H9 (cell line): ENCODE measurements around the gene PRKCD. TPM values are rescaled to one million over a fixed set of nuclear protein-coding genes. Genes with fewer than 3 reads are reported as not detected.

ENCODE experiments used
- DNase-seq: peaks from one replicate; pipeline ENCODE4 v3.0.0-alpha.2; 2017
- H2AFZ ChIP-seq: one replicate; pipeline ENCODE4 v1.6.1; 2013; ENCODE audit warnings: mild to moderate bottlenecking, low read length, control low read depth, moderate library complexity
- H2AK5ac ChIP-seq: 2 replicates; pipeline ENCODE4 v1.6.1; 2013; ENCODE audit warnings: low read length, control low read depth, mixed read lengths; ENCODE audit not compliant: insufficient read length
- H2BK120ac ChIP-seq: one replicate; pipeline ENCODE4 v1.6.1; 2013; ENCODE audit warnings: low read depth, mild to moderate bottlenecking, low read length, control low read depth, inconsistent platforms; ENCODE audit not compliant: poor library complexity, severe bottlenecking
- H2BK12ac ChIP-seq: 2 replicates; pipeline ENCODE4 v1.6.1; 2013; ENCODE audit warnings: low read length, control low read depth, mixed read lengths, low read depth; ENCODE audit not compliant: insufficient read length
- H2BK15ac ChIP-seq: 2 replicates; pipeline ENCODE4 v1.6.1; 2013; ENCODE audit warnings: low read depth, low read length, control low read depth
- H2BK20ac ChIP-seq: one replicate; pipeline ENCODE4 v1.6.1; 2013; ENCODE audit warnings: low read depth, mild to moderate bottlenecking, low read length, control low read depth, inconsistent platforms; ENCODE audit not compliant: poor library complexity, severe bottlenecking
- H2BK5ac ChIP-seq: 2 replicates; pipeline ENCODE4 v1.6.1; 2013; ENCODE audit warnings: low read length, control low read depth, mixed read lengths; ENCODE audit not compliant: insufficient read length
- H3K14ac ChIP-seq: 2 replicates; pipeline ENCODE4 v1.6.1; 2013; ENCODE audit warnings: low read length, control low read depth; ENCODE audit not compliant: insufficient read depth
- H3K18ac ChIP-seq: 2 replicates; pipeline ENCODE4 v1.6.1; 2013; ENCODE audit warnings: low read depth, mild to moderate bottlenecking, mixed read lengths, low read length, control low read depth; ENCODE audit not compliant: insufficient read length
- H3K23ac ChIP-seq: 2 replicates; pipeline ENCODE4 v1.6.1; 2013; ENCODE audit warnings: low read length, control low read depth, mixed read lengths, low read depth; ENCODE audit not compliant: insufficient read length
- H3K23me2 ChIP-seq: 2 replicates; pipeline ENCODE4 v1.6.1; 2013; ENCODE audit warnings: low read depth, mild to moderate bottlenecking, mixed read lengths, low read length, control low read depth; ENCODE audit not compliant: insufficient read length, poor library complexity, severe bottlenecking
- H3K27ac ChIP-seq: 2 replicates; pipeline ENCODE4 v1.5.1; 2013; ENCODE audit warnings: low read length, control low read depth, mixed read lengths, low read depth; ENCODE audit not compliant: insufficient read length
- H3K27me3 ChIP-seq: 2 replicates; pipeline ENCODE4 v1.6.1; 2013; ENCODE audit warnings: low read length, control low read depth, inconsistent platforms; ENCODE audit not compliant: insufficient read depth
- H3K4ac ChIP-seq: 2 replicates; pipeline ENCODE4 v1.6.1; 2013; ENCODE audit warnings: low read depth, mild to moderate bottlenecking, control low read depth, inconsistent platforms, low read length, moderate library complexity
- H3K4me1 ChIP-seq: 2 replicates; pipeline ENCODE4 v1.6.1; 2013; ENCODE audit warnings: low read length, control low read depth, inconsistent platforms; ENCODE audit not compliant: insufficient read depth
- H3K4me2 ChIP-seq: 2 replicates; pipeline ENCODE4 v1.6.1; 2013; ENCODE audit warnings: low read length, control low read depth, mixed read lengths; ENCODE audit not compliant: insufficient read length, insufficient read depth
- H3K56ac ChIP-seq: 2 replicates; pipeline ENCODE4 v1.6.1; 2013; ENCODE audit warnings: low read depth, mild to moderate bottlenecking, mixed read lengths, low read length, control low read depth; ENCODE audit not compliant: insufficient read length
- H3K79me1 ChIP-seq: 2 replicates; pipeline ENCODE4 v1.6.1; 2013; ENCODE audit warnings: low read depth, mild to moderate bottlenecking, moderate library complexity, low read length, control low read depth, inconsistent platforms; ENCODE audit not compliant: insufficient read depth, poor library complexity, severe bottlenecking
- H3K79me2 ChIP-seq: 2 replicates; pipeline ENCODE4 v1.6.1; 2013; ENCODE audit warnings: low read length, control low read depth, inconsistent platforms; ENCODE audit not compliant: insufficient read depth
- H3K9ac ChIP-seq: 2 replicates; pipeline ENCODE4 v1.6.1; 2013; ENCODE audit warnings: low read length, control low read depth, mixed read lengths; ENCODE audit not compliant: insufficient read length; ENCODE audit errors: extremely low read depth
- H3K9me3 ChIP-seq: one replicate; pipeline ENCODE4 v1.6.1; 2013; ENCODE audit warnings: low read depth, low read length, inconsistent platforms; ENCODE audit not compliant: control insufficient read depth
- H3T11ph ChIP-seq: one replicate; pipeline ENCODE4 v1.6.1; 2013; ENCODE audit warnings: mild to moderate bottlenecking, low read length, control low read depth, inconsistent platforms
- H4K20me1 ChIP-seq: one replicate; pipeline ENCODE4 v1.6.1; 2013; ENCODE audit not compliant: control insufficient read depth, insufficient read length, insufficient read depth
- H4K5ac ChIP-seq: 2 replicates; pipeline ENCODE4 v1.6.1; 2013; ENCODE audit warnings: low read depth, mild to moderate bottlenecking, mixed read lengths, low read length, control low read depth; ENCODE audit not compliant: insufficient read length
- H4K8ac ChIP-seq: replicated peaks from 2 replicates; pipeline ENCODE4 v1.6.1; 2013; ENCODE audit warnings: low read length, control low read depth, mixed read lengths, low read depth; ENCODE audit not compliant: insufficient read length
- H4K91ac ChIP-seq: 2 replicates; pipeline ENCODE4 v1.6.1; 2013; ENCODE audit warnings: low read depth, mild to moderate bottlenecking, moderate library complexity, mixed read lengths, low read length, control low read depth; ENCODE audit not compliant: insufficient read length
- H3K27ac Mint-ChIP-seq, 3 experiments: 2 replicates in 2 of 3; 3 replicates in 1 of 3; pipeline ENCODE4 v1.8.0; 2020 to 2021; ENCODE audit warnings: mixed read lengths in 3 of 3, mild to moderate bottlenecking in 1 of 3, moderate library complexity in 1 of 3
- H3K27me3 Mint-ChIP-seq: 2 replicates; pipeline ENCODE4 v1.8.0; 2021; ENCODE audit warnings: low read depth, mild to moderate bottlenecking, moderate library complexity, mixed read lengths
- H3K36me3 Mint-ChIP-seq, 3 experiments: 2 replicates in 2 of 3; 3 replicates in 1 of 3; pipeline ENCODE4 v1.8.0; 2020 to 2021; ENCODE audit warnings: low read depth in 3 of 3, mixed read lengths in 3 of 3; ENCODE audit not compliant: insufficient read depth in 1 of 3
- H3K4me1 Mint-ChIP-seq, 2 experiments: 2 replicates each; pipeline ENCODE4 v1.8.0; 2020; ENCODE audit warnings: mixed read lengths in 2 of 2
- H3K4me3 Mint-ChIP-seq, 2 experiments: 2 replicates in 1 of 2; 3 replicates in 1 of 2; pipeline ENCODE4 v1.8.0; 2020 to 2021; ENCODE audit warnings: mild to moderate bottlenecking in 2 of 2, mixed read lengths in 2 of 2, moderate library complexity in 1 of 2
- H3K9me3 Mint-ChIP-seq, 2 experiments: 2 replicates in 1 of 2; 3 replicates in 1 of 2; pipeline ENCODE4 v1.8.0; 2020; ENCODE audit warnings: mild to moderate bottlenecking in 2 of 2, mixed read lengths in 2 of 2, moderate library complexity in 1 of 2
- WGBS: extraction: QIAGEN DNeasy Blood & Tissue Kit; methylation state at CpG from one replicate; pipeline ENCODE4 v1.1.7; 2013; ENCODE audit warnings: missing lambda C conversion rate, low lambda C conversion rate, mixed read lengths; ENCODE audit not compliant: insufficient read length; ENCODE audit errors: extremely low coverage; 5-methylcytosine and 5-hydroxymethylcytosine counted together
- total RNA-seq: library from RNA; stranded (reverse); gene quantifications from 2 replicates; pipeline ENCODE4 v1.2.1, GENCODE V29; 2021
- TF ChIP-seq, protein P1 (sequence below): fragments of 200-600 bp; sonication (generic); conservative IDR thresholded peaks from 3 replicates; pipeline ENCODE4 v1.8.0; 2021; ENCODE audit warnings: antibody characterized with exemption, mild to moderate bottlenecking

PRKCD gene
- total RNA-seq, 1 experiment from 2014 or later: 23.7 TPM

- H3K27ac ChIP-seq: no peak overlapping the region
- no peaks in the 10 kb centered on the region for H3K23me2 ChIP-seq
- no peak overlapping the region for H3K23ac ChIP-seq
- H4K20me1 ChIP-seq: no peaks in the 10 kb centered on the region
- no peaks in the 10 kb centered on the region for H3K79me1 ChIP-seq
- DNase-seq: no peak
- H3K4me1 Mint-ChIP-seq: peaks cover 22 to 23% of the 10 kb centered on the region in 2 experiments
- no peak overlapping the region; the same call in 1 of the 2 replicates for H3K14ac ChIP-seq
- peaks cover 6% of the 10 kb centered on the region; the same call in 1 of the 2 replicates for H3K4me1 ChIP-seq
- H3K36me3 Mint-ChIP-seq: peaks cover 0 to 18% (median 11%) of the 10 kb centered on the region in 3 experiments; a peak in 5 of 7 replicates
- H3K4ac ChIP-seq: no peak overlapping the region
- H4K8ac ChIP-seq: no peak overlapping the region
- H3K4me2 ChIP-seq: no peak overlapping the region
- H2BK120ac ChIP-seq: no peak overlapping the region
- H3K9ac ChIP-seq: no peak overlapping the region
- H3K27me3 ChIP-seq: no peaks in the 10 kb centered on the region
- H4K5ac ChIP-seq: no peak overlapping the region
- TF ChIP-seq, protein P1, sequence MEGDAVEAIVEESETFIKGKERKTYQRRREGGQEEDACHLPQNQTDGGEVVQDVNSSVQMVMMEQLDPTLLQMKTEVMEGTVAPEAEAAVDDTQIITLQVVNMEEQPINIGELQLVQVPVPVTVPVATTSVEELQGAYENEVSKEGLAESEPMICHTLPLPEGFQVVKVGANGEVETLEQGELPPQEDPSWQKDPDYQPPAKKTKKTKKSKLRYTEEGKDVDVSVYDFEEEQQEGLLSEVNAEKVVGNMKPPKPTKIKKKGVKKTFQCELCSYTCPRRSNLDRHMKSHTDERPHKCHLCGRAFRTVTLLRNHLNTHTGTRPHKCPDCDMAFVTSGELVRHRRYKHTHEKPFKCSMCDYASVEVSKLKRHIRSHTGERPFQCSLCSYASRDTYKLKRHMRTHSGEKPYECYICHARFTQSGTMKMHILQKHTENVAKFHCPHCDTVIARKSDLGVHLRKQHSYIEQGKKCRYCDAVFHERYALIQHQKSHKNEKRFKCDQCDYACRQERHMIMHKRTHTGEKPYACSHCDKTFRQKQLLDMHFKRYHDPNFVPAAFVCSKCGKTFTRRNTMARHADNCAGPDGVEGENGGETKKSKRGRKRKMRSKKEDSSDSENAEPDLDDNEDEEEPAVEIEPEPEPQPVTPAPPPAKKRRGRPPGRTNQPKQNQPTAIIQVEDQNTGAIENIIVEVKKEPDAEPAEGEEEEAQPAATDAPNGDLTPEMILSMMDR: no peak
- no peak overlapping the region for H3K18ac ChIP-seq
- H4K91ac ChIP-seq: no peak overlapping the region
- H2AK5ac ChIP-seq: no peak overlapping the region
- H3T11ph ChIP-seq: no peak overlapping the region
- no peaks in the 10 kb centered on the region for H3K9me3 Mint-ChIP-seq
- H2BK5ac ChIP-seq: no peak overlapping the region
- H3K56ac ChIP-seq: no peak overlapping the region
- H2BK12ac ChIP-seq: no peak overlapping the region
- no peaks in the 10 kb centered on the region for H3K9me3 ChIP-seq
- no peaks in the 10 kb centered on the region for H3K79me2 ChIP-seq
- no CpG with 5 or more reads among the region's 9 CpGs for WGBS
- no peaks in the 10 kb centered on the region for H3K27me3 Mint-ChIP-seq
- H3K27ac Mint-ChIP-seq: 0 out of 7 replicates have a peak overlapping the region, but pooled peaks of 2 of the 3 experiments have one; percentile 31 to 32
- H2BK15ac ChIP-seq: no peak overlapping the region
- H2BK20ac ChIP-seq: no peak overlapping the region
- no peak overlapping the region for H3K4me3 Mint-ChIP-seq
- H2AFZ ChIP-seq: no peak overlapping the region
Measured at GRCh38 chr3:53175613-53176540, 14.9 kb downstream of the PRKCD start.
